Measurements from ENCODE around the gene ZNF491. TPM values are rescaled to one million over a fixed set of nuclear protein-coding genes. Genes with fewer than 3 reads are reported as not detected.
"Not testable (repeated sequence)": the region's sequence is repeated elsewhere in the genome, so short reads cannot be mapped to it uniquely, and the experiment has no call there.

ZNF491 gene
- total and polyA plus RNA-seq, 2 donors (not counting 1 experiment from before 2014, with no cell fraction given), result 0.57 to 1.7 TPM

DNA sequence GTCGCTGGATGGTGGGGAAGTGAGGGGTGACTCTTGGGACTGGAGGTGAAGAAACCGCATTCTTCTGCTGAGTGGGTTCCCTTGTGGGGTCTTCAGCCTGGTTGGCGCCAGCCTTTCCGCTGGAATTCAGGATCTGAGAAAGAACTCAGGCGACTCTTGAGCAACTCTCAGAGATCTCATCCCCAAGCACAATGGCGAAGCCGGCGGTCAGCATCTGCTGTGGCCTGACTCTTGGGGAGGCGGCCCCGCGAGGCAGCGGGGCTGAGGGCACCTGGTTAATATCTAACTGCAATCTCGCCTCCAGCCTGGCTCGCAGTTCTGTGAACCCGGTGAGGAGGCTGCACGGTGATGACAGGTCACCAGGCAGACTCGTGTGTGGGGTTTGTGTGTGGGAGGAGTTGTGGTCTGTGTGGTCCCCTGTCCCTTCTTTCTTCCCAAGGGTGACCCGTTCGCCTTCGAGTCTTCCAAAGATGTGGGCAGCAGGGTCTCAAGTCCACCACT lies 30.6 kb upstream of the ZNF491 start:
- TF ChIP-seq, protein P1, sequence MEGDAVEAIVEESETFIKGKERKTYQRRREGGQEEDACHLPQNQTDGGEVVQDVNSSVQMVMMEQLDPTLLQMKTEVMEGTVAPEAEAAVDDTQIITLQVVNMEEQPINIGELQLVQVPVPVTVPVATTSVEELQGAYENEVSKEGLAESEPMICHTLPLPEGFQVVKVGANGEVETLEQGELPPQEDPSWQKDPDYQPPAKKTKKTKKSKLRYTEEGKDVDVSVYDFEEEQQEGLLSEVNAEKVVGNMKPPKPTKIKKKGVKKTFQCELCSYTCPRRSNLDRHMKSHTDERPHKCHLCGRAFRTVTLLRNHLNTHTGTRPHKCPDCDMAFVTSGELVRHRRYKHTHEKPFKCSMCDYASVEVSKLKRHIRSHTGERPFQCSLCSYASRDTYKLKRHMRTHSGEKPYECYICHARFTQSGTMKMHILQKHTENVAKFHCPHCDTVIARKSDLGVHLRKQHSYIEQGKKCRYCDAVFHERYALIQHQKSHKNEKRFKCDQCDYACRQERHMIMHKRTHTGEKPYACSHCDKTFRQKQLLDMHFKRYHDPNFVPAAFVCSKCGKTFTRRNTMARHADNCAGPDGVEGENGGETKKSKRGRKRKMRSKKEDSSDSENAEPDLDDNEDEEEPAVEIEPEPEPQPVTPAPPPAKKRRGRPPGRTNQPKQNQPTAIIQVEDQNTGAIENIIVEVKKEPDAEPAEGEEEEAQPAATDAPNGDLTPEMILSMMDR (IDR thresholded peaks at IDR 0.05), result no peak
- TF ChIP-seq EZH2 (IDR thresholded peaks at IDR 0.05; ENCODE audit: borderline replicate concordance, insufficient read depth, low read depth, low read length, poor library complexity, severe bottlenecking), result no peak
- Histone ChIP-seq H4K20me1 (ENCODE audit: control insufficient read depth, insufficient read depth, low read length, poor library complexity, severe bottlenecking) (no peaks in the 10 kb centered on the region), H3K4me3 (ENCODE audit: control extremely low read depth in 1 of 5, extremely low read depth in 1 of 5, insufficient read depth in 1 of 5, low read depth in 2 of 5, low read length in 4 of 5) (peak overlapping the region; percentile 11 to 94 (median 87)), H3K9me3 (ENCODE audit: control extremely low read depth in 1 of 3, control insufficient read depth in 2 of 3, insufficient read depth in 1 of 3, low read length in 2 of 3) (peaks cover 14 to 36% (median 33%) of the 10 kb centered on the region in 3 donors), H3K4me1 (ENCODE audit: control insufficient read depth in 2 of 2, insufficient read depth in 2 of 2, low read length in 2 of 2) (peaks cover 16 to 22% of the 10 kb centered on the region in 2 donors), H3K4me2 (replicated peaks; ENCODE audit: low read depth, low read length, poor library complexity, severe bottlenecking) (peak overlapping the region; percentile 77), H3K36me3 (replicated peaks in 1 of 2; ENCODE audit: control extremely low read depth in 1 of 2, control insufficient read depth in 1 of 2, extremely low read depth in 1 of 2, insufficient read depth in 2 of 2, low read length in 1 of 2) (peaks cover 1 to 4% of the 10 kb centered on the region in 2 experiments), H3K79me2 (ENCODE audit: control insufficient read depth, insufficient read depth, low read length) (peaks cover 49% of the 10 kb centered on the region), H3K27me3 (replicated peaks in 1 of 4; ENCODE audit: control extremely low read depth in 1 of 4, control insufficient read depth in 3 of 4, insufficient read depth in 4 of 4, low read length in 3 of 4) (no peaks in the 10 kb centered on the region), H3K9ac (ENCODE audit: low read length) (peak overlapping the region; percentile 89), H2AFZ (ENCODE audit: insufficient read depth, low read depth, low read length, poor library complexity, severe bottlenecking) (peak overlapping the region; percentile 80), H3K27ac (ENCODE audit: low read length in 2 of 2) (peak overlapping the region; percentile 90 to 94)
- intact Hi-C loops (cut with micrococcal nuclease), result loop anchor here (1.0 to 5.0 kb wide), 6 partner anchors 30 to 1225 kb away; partner anchors contain the start of genes ECSIT, ZNF439, ZNF440 and ZNF627
- no peaks in the 10 kb centered on the region for H3K27me3 Mint-ChIP-seq
- peak; percentile 51 for DNase-seq
- H3K4me3 Mint-ChIP-seq, result peak overlapping the region; percentile 99
- ChIA-PET POLR2A (interaction anchor here (1.0 kb wide), 1 partner anchor 393 kb away, joined by 4 read pairs; the partner anchor contains the start of gene SWSAP1), CTCF (interaction anchor here (0.9 to 1.3 kb wide), 2 partner anchors 23 to 44 kb away, joined by 3 to 4 read pairs; no protein-coding TSS in a partner anchor)
- 2% methylated on average over 13 of the region's 20 CpGs for WGBS (ENCODE audit: insufficient coverage)
- ATAC-seq (ENCODE audit: low read depth), result no peak
- H3K4me1 Mint-ChIP-seq, result peaks cover 23% of the 10 kb centered on the region
- H3K27ac Mint-ChIP-seq, result peak overlapping the region; percentile 99
- H3K9me3 Mint-ChIP-seq (ENCODE audit: insufficient read depth), result peaks cover 25% of the 10 kb centered on the region

DNA sequence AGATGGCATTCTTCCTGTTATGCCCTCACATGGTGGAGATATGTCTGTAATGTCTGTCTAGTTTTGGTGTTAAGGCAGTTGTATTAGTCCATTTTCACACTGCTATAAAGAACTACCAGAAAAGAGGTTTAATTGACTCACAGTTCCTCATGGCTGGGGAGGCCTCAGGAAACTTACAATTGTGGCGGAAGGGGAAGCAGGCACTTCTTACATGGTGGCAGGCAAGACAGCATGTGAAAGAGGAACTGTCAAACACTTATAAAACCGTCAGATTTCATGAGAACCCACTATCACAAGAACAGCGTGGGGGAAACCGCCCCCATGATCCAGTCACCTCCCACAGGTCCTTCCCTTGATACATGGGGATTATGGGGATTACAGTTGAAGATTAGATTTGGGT lies 28.3 kb upstream of the ZNF491 start:
- TF ChIP-seq EZH2 (IDR thresholded peaks at IDR 0.05; ENCODE audit: borderline replicate concordance, insufficient read depth, low read depth, low read length, poor library complexity, severe bottlenecking), result no peak
- TF ChIP-seq, protein P1 (IDR thresholded peaks at IDR 0.05), result no peak
- ChIA-PET POLR2A (no interaction called here), CTCF (no interaction called here)
- H3K9me3 Mint-ChIP-seq (ENCODE audit: insufficient read depth), result peaks cover 28% of the 10 kb centered on the region
- H3K4me3 ChIP-seq (ENCODE audit: control extremely low read depth in 1 of 5, extremely low read depth in 1 of 5, insufficient read depth in 1 of 5, low read depth in 2 of 5, low read length in 4 of 5), result no peak overlapping the region
- H3K27ac Mint-ChIP-seq, result peak overlapping the region; percentile 44
- DNase-seq (peak; percentile 26), ATAC-seq (ENCODE audit: low read depth) (no peak)
- H3K4me1 ChIP-seq (ENCODE audit: control insufficient read depth in 2 of 2, insufficient read depth in 2 of 2, low read length in 2 of 2), result peaks cover 16 to 22% of the 10 kb centered on the region in 2 donors
- H3K27ac ChIP-seq (ENCODE audit: low read length in 2 of 2), result peak overlapping the region in 1 of 2 donors; percentile 94
- H3K4me3 Mint-ChIP-seq, result no peak overlapping the region
- intact Hi-C loops (cut with micrococcal nuclease), result loop anchor here (5.0 kb wide), 1 partner anchor 1222 kb away; no protein-coding TSS in a partner anchor
- peaks cover 13 to 40% (median 40%) of the 10 kb centered on the region in 3 donors for H3K9me3 ChIP-seq (ENCODE audit: control extremely low read depth in 1 of 3, control insufficient read depth in 2 of 3, insufficient read depth in 1 of 3, low read length in 2 of 3)
- no peak overlapping the region for H2AFZ ChIP-seq (ENCODE audit: insufficient read depth, low read depth, low read length, poor library complexity, severe bottlenecking)
- no peaks in the 10 kb centered on the region for H4K20me1 ChIP-seq (ENCODE audit: control insufficient read depth, insufficient read depth, low read length, poor library complexity, severe bottlenecking)
- H3K36me3 ChIP-seq (replicated peaks in 1 of 2; ENCODE audit: control extremely low read depth in 1 of 2, control insufficient read depth in 1 of 2, extremely low read depth in 1 of 2, insufficient read depth in 2 of 2, low read length in 1 of 2), result peaks cover 1 to 4% of the 10 kb centered on the region in 2 experiments
- H3K79me2 ChIP-seq (ENCODE audit: control insufficient read depth, insufficient read depth, low read length), result peaks cover 62% of the 10 kb centered on the region
- no peaks in the 10 kb centered on the region for H3K27me3 ChIP-seq (replicated peaks in 1 of 4; ENCODE audit: control extremely low read depth in 1 of 4, control insufficient read depth in 3 of 4, insufficient read depth in 4 of 4, low read length in 3 of 4)
- H3K4me1 Mint-ChIP-seq, result peaks cover 23% of the 10 kb centered on the region
- H3K4me2 ChIP-seq (replicated peaks; ENCODE audit: low read depth, low read length, poor library complexity, severe bottlenecking), result no peak overlapping the region
- H3K9ac ChIP-seq (ENCODE audit: low read length), result no peak overlapping the region
- WGBS (ENCODE audit: insufficient coverage), result no CpG with 5 or more reads among the region's 4 CpGs
- no peaks in the 10 kb centered on the region for H3K27me3 Mint-ChIP-seq

DNA sequence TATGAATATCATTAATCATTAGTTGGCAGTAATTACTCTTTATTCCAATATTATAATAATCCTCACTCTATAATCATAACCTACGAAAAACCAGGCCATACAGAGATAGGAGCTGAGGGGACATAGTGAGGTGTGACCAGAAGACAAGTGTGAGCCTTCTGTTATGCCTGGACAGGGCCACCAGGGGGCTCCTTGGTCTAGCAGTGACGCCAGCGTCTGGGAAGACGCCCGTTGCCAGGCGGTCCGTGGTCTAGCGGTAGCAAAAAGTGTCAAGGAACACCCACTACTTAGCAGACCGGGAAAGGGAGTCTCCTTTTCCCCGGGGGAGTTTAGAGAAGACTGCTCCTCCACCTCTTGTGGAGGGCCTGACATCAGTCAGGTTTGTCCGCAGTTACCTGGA lies 26.8 kb upstream of the ZNF491 start:
- CTCF ChIA-PET, result interaction anchor here (0.5 kb wide), 1 partner anchor 287 kb away, joined by 3 read pairs; no protein-coding TSS in a partner anchor
- H3K27ac ChIP-seq (ENCODE audit: low read length in 2 of 2); intact Hi-C loops (cut with micrococcal nuclease); H3K9ac ChIP-seq (ENCODE audit: low read length); H3K4me3 Mint-ChIP-seq; H3K4me2 ChIP-seq (replicated peaks; ENCODE audit: low read depth, low read length, poor library complexity, severe bottlenecking); H3K27ac Mint-ChIP-seq; H3K27me3 Mint-ChIP-seq; H2AFZ ChIP-seq (ENCODE audit: insufficient read depth, low read depth, low read length, poor library complexity, severe bottlenecking); H4K20me1 ChIP-seq (ENCODE audit: control insufficient read depth, insufficient read depth, low read length, poor library complexity, severe bottlenecking); DNase-seq; H3K27me3 ChIP-seq (replicated peaks in 1 of 4; ENCODE audit: control extremely low read depth in 1 of 4, control insufficient read depth in 3 of 4, insufficient read depth in 4 of 4, low read length in 3 of 4); H3K36me3 ChIP-seq (replicated peaks in 1 of 2; ENCODE audit: control extremely low read depth in 1 of 2, control insufficient read depth in 1 of 2, extremely low read depth in 1 of 2, insufficient read depth in 2 of 2, low read length in 1 of 2); POLR2A ChIA-PET; H3K4me3 ChIP-seq (ENCODE audit: control extremely low read depth in 1 of 5, extremely low read depth in 1 of 5, insufficient read depth in 1 of 5, low read depth in 2 of 5, low read length in 4 of 5); ATAC-seq (ENCODE audit: low read depth): not testable (repeated sequence)
- Mint-ChIP-seq H3K9me3 (ENCODE audit: insufficient read depth) (peaks cover 33% of the 10 kb centered on the region), H3K4me1 (peaks cover 20% of the 10 kb centered on the region)
- Histone ChIP-seq H3K79me2 (ENCODE audit: control insufficient read depth, insufficient read depth, low read length) (peaks cover 74% of the 10 kb centered on the region), H3K4me1 (ENCODE audit: control insufficient read depth in 2 of 2, insufficient read depth in 2 of 2, low read length in 2 of 2) (peaks cover 12 to 18% of the 10 kb centered on the region in 2 donors), H3K9me3 (ENCODE audit: control extremely low read depth in 1 of 3, control insufficient read depth in 2 of 3, insufficient read depth in 1 of 3, low read length in 2 of 3) (peaks cover 18 to 51% (median 46%) of the 10 kb centered on the region in 3 donors)
- WGBS (ENCODE audit: insufficient coverage), result 98% methylated on average over 7 of the region's 11 CpGs

Measured in B cell (primary cell).